Gastrocnemius medialis (tissue), 4 donors: ENCODE measurements around the gene KIF13A. TPM values are rescaled to one million over a fixed set of nuclear protein-coding genes. Genes with fewer than 3 reads are reported as not detected.

Source experiments
- ATAC-seq, 2 donors: fragments of 150-250 bp; one replicate each; pipeline ENCODE4 v1.9.1; 2016
- DNase-seq, 2 donors: peaks; one replicate each; pipeline ENCODE4 v3.0.0-alpha.2; 2019
- H3K27ac ChIP-seq, 4 donors: fragments of 200-600 bp; sonication (generic); 1 replicate in 1 of 4; 2 replicates in 3 of 4; pipeline ENCODE4 v1.5.1; 2016 to 2018; ENCODE audit warnings: mild to moderate bottlenecking in 2 of 4, moderate library complexity in 1 of 4
- H3K27me3 ChIP-seq, 3 donors: fragments of 200-600 bp; sonication (generic) in 2 of 3; 1 replicate in 1 of 3; 2 replicates in 2 of 3; pipeline versions ENCODE4 v1.5.1 to v1.6.0; 2016 to 2019; ENCODE audit warnings: mild to moderate bottlenecking in 1 of 3, moderate library complexity in 1 of 3
- H3K36me3 ChIP-seq, 2 donors: fragments of 200-600 bp; sonication (generic) in 1 of 2; one replicate each; pipeline ENCODE4 v1.5.1; 2017 to 2018
- H3K4me1 ChIP-seq, 2 donors: fragments of 200-600 bp; sonication (generic) in 1 of 2; one replicate each; pipeline ENCODE4 v1.5.1; 2016 to 2017; ENCODE audit warnings: mild to moderate bottlenecking in 2 of 2
- H3K4me3 ChIP-seq, 4 donors: fragments of 200-600 bp; sonication (generic) in 3 of 4; 1 replicate in 1 of 4; 2 replicates in 3 of 4; pipeline ENCODE4 v1.5.1; 2016 to 2019; ENCODE audit warnings: mild to moderate bottlenecking in 2 of 4
- H3K9me3 ChIP-seq, 3 donors: fragments of 200-600 bp; sonication (generic) in 2 of 3; 1 replicate in 1 of 3; 2 replicates in 2 of 3; pipeline ENCODE4 v1.5.1; 2016 to 2019
- POLR2A ChIP-seq, 2 donors: fragments of 450-650 bp; IDR thresholded peaks; one replicate each; pipeline ENCODE4 v1.6.1; 2017; ENCODE audit warnings: antibody characterized with exemption in 2 of 2, mild to moderate bottlenecking in 2 of 2, moderate library complexity in 2 of 2
- in situ Hi-C, 4 donors: fragments of 200-750 bp; cut with MboI; loops; one replicate each; pipeline versions ENCODE4 v1.15.0 to v1.8.0; 2017; ENCODE audit warnings: low sequenced_read_pairs in 4 of 4
- intact Hi-C: fragments of 100-400 bp; cut with DNase I; formaldehyde crosslinking; loops from one replicate; pipeline ENCODE4 v1.15.1; 2023; ENCODE audit warnings: low total_unique reads
- total RNA-seq, 4 donors: library from RNA; depleted of rRNA; stranded (reverse); fragments of >200 nt; gene quantifications; one replicate each; pipeline versions ENCODE4 v1.1.0 to v1.2.3, GENCODE V29; 2016
- TF ChIP-seq, protein P1 (sequence below), 5 experiments: fragments of 450-650 bp in 3 of 5; fragments of 200-600 bp in 2 of 5; sonication (generic) in 2 of 5; IDR thresholded peaks in 4 of 5; conservative IDR thresholded peaks in 1 of 5; 1 replicate in 4 of 5; 2 replicates in 1 of 5; pipeline ENCODE4 v1.5.1; 2016 to 2019; ENCODE audit warnings: antibody characterized with exemption in 5 of 5, mild to moderate bottlenecking in 3 of 5, moderate library complexity in 3 of 5

The KIF13A gene
- total RNA-seq, 4 donors from 2014 or later, result 47.4 to 72.9 (median 63.8) TPM

- Histone ChIP-seq H3K27ac (peak overlapping the region in 2 of 4 donors; percentile 30 to 53), H3K9me3 (no peaks in the 10 kb centered on the region), H3K36me3 (no peaks in the 10 kb centered on the region), H3K4me3 (no peak overlapping the region), H3K4me1 (peaks cover 67% of the 10 kb centered on the region in 2 donors), H3K27me3 (no peaks in the 10 kb centered on the region)
- in situ Hi-C loops (loop anchor here in 1 of 4 donors (10.0 kb wide), 1 partner anchor 118 kb away; no protein-coding TSS in a partner anchor), intact Hi-C loops (loop anchor here (5.0 kb wide), 1 partner anchor 41 kb away; no protein-coding TSS in a partner anchor)
- no peak for DNase-seq
- TF ChIP-seq, protein P1, sequence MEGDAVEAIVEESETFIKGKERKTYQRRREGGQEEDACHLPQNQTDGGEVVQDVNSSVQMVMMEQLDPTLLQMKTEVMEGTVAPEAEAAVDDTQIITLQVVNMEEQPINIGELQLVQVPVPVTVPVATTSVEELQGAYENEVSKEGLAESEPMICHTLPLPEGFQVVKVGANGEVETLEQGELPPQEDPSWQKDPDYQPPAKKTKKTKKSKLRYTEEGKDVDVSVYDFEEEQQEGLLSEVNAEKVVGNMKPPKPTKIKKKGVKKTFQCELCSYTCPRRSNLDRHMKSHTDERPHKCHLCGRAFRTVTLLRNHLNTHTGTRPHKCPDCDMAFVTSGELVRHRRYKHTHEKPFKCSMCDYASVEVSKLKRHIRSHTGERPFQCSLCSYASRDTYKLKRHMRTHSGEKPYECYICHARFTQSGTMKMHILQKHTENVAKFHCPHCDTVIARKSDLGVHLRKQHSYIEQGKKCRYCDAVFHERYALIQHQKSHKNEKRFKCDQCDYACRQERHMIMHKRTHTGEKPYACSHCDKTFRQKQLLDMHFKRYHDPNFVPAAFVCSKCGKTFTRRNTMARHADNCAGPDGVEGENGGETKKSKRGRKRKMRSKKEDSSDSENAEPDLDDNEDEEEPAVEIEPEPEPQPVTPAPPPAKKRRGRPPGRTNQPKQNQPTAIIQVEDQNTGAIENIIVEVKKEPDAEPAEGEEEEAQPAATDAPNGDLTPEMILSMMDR (IDR thresholded peaks at IDR 0.05 in 4 of 5, conservative IDR thresholded peaks at IDR 0.05 in 1 of 5), result no peak
- TF ChIP-seq POLR2A (IDR thresholded peaks at IDR 0.05), result no peak
- no peak for ATAC-seq
These were observed 14.3 kb downstream of the KIF13A start for GRCh38 chr6:17972978-17973622.

DNA sequence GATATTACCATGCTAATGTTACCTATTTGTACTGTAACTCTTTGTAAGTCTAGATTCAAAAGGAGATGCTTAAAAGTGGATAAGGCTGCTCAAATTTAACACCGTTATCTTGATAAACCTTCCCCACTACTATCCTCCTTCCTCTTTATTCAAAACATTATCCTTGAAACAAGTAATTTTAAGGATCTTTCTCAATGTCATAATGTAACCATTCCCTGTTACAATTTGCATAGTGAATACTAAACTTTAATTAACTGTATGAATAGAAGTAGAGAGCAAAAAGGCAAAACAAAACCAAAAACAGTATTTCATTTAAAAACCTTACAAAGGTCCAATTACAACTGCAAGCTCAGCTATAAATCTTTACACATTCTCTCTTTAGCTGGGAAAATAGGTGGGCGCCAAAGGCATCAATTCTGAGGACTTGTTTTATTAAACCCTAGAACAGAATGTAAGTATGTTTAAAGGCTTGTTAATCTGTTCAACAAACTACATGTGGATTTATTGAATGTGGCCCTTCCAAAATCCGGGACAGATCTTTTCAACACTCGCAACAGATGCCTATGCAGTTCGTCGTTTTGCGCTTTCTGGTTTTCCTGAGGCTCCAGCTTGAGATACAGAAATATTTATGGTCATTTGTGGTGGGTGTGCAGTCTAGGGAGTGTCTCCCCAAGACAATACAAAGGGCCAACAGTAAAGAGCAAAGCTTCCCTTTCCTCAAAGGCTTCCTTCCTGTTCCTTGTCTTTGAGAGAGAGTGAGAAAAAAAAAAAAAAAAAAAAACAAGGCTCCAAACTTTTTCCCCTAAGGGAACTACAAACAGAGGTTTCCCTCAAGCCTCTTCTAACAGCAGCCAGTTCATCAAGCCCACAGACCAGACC is 15.1 kb downstream of the KIF13A start:
- DNase-seq (no peak), ATAC-seq (no peak)
- Histone ChIP-seq H3K9me3 (no peaks in the 10 kb centered on the region), H3K27ac (peak overlapping the region in 2 of 4 donors; percentile 30 to 53), H3K27me3 (no peaks in the 10 kb centered on the region), H3K4me3 (no peak overlapping the region), H3K36me3 (no peaks in the 10 kb centered on the region), H3K4me1 (peaks cover 68 to 69% of the 10 kb centered on the region in 2 donors)
- intact Hi-C loops, result loop anchor here (5.0 kb wide), 1 partner anchor 40 kb away; no protein-coding TSS in a partner anchor
- TF ChIP-seq, protein P1 (IDR thresholded peaks at IDR 0.05 in 4 of 5, conservative IDR thresholded peaks at IDR 0.05 in 1 of 5), result no peak
- TF ChIP-seq POLR2A (IDR thresholded peaks at IDR 0.05), result no peak
- in situ Hi-C loops, result loop anchor here in 1 of 4 donors (10.0 kb wide), 1 partner anchor 118 kb away; no protein-coding TSS in a partner anchor

DNA sequence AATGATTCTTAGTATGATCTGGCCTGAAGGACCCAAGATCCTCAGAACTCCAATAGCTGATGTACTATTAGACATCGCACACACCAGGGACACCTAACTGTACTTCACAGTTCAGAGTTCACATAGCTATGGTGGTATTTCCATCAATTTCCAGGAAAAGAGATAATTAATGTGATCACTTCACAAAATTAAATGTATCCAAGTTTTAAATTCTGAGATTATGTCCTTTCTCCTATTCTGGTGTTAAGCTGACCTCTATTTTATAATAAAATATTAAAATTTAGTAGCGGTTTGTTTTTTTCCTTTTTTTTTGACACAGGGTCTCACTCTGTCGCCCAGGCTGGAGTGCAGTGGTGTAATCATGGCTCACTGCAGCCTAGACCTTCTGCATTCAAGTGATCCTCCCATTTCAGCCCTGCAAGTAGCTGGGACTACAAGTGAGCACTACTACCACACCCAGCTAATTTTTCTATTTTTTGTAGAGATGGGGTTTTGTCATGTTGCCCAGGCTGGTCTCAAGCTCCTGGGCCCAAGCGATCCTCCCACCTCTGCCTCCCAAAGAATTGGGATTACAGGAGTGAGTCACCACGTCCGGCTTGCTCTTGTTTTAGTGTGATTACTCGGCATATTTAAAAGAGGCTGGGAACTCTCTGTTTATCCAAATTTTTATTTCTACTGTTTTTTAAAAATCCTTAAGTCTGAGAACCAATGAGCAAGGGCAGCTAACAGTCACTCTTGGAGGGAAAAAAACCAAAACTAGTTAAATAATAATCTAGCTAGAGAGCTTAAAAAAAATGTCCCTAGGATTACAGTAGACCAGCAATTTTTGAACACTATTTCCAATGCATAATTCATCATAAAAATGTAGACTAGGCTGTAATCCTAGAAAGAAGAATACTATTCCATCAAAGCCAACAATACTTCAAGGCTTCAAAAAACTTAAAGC is 16.0 kb downstream of the KIF13A start:
- in situ Hi-C loops (loop anchor here in 1 of 4 donors (10.0 kb wide), 1 partner anchor 117 kb away; no protein-coding TSS in a partner anchor), intact Hi-C loops (loop anchor here (5.0 kb wide), 1 partner anchor 39 kb away; no protein-coding TSS in a partner anchor)
- H3K27ac ChIP-seq, result peak overlapping the region; percentile 6 to 53 (median 22)
- no peaks in the 10 kb centered on the region for H3K9me3 ChIP-seq
- no peaks in the 10 kb centered on the region for H3K36me3 ChIP-seq
- no peak for TF ChIP-seq POLR2A (IDR thresholded peaks at IDR 0.05)
- H3K27me3 ChIP-seq, result no peaks in the 10 kb centered on the region
- no peak for ATAC-seq
- no peak overlapping the region for H3K4me3 ChIP-seq
- DNase-seq, result no peak
- H3K4me1 ChIP-seq, result peaks cover 72 to 76% of the 10 kb centered on the region in 2 donors

DNA sequence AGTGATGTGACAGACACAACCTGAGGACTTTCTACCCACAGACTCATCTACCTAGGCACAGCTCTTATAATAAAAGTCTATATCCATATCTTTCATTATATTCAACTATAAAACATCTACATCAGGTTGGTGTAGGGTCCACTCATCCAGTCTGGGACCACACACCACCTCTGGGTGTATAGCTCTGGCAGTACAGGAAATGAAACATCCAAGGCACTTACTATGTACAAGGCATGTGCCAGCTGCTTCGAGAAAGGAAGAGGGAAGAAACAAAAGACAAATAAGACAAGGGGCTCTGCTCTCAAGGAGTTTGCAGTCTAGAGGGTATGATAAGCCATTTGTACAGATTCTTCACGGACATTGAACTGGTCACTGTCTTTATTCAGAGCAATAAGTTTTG is 18.6 kb downstream of the KIF13A start:
- Histone ChIP-seq H3K9me3 (no peaks in the 10 kb centered on the region), H3K4me1 (peaks cover 74 to 75% of the 10 kb centered on the region in 2 donors), H3K36me3 (no peaks in the 10 kb centered on the region), H3K4me3 (no peak overlapping the region), H3K27ac (peak overlapping the region; percentile 4 to 67 (median 41)), H3K27me3 (no peaks in the 10 kb centered on the region)
- ATAC-seq (no peak), DNase-seq (no peak)
- in situ Hi-C loops (no loop called here), intact Hi-C loops (no loop called here)
- TF ChIP-seq POLR2A (IDR thresholded peaks at IDR 0.05), result no peak
- TF ChIP-seq, protein P1 (IDR thresholded peaks at IDR 0.05 in 4 of 5, conservative IDR thresholded peaks at IDR 0.05 in 1 of 5), result no peak
